K562 (cell line): Measurements from ENCODE around the gene NOTO. TPM values are rescaled to one million over a fixed set of nuclear protein-coding genes. Genes with fewer than 3 reads are reported as not detected.

Experiments
- ARID2 ChIP-seq: fragments of 450-650 bp; IDR thresholded peaks from 2 replicates; pipeline ENCODE4 v1.6.1; 2017; ENCODE audit warnings: antibody characterized with exemption, mild to moderate bottlenecking
- ATF1 ChIP-seq, 2 experiments: fragments of 450-650 bp in 1 of 2; IDR thresholded peaks; 2 replicates each; pipeline ENCODE4 v1.6.1; 2016; ENCODE audit warnings: missing compliant biosample characterization in 1 of 2, missing genetic modification characterization in 1 of 2
- CAMTA2 ChIP-seq: fragments of 250-450 bp; sonication (Bioruptor Pico); conservative IDR thresholded peaks from 2 replicates; pipeline ENCODE4 v1.5.1; 2022
- CHCHD3 ChIP-seq: fragments of 250-450 bp; sonication (Bioruptor Pico); IDR thresholded peaks from 2 replicates; pipeline ENCODE4 v2.1.2; 2022; ENCODE audit warnings: mild to moderate bottlenecking
- CTCF ChIP-seq, 3 experiments: IDR thresholded peaks in 2 of 3; conservative IDR thresholded peaks in 1 of 3; 2 replicates each; pipeline ENCODE4 v1.5.1; 2011 to 2012; ENCODE audit warnings: low read length in 3 of 3, mild to moderate bottlenecking in 3 of 3, control low read depth in 2 of 3, improper control_type of control experiment in 1 of 3, inconsistent platforms in 1 of 3, low read depth in 1 of 3, mixed read lengths in 1 of 3, moderate library complexity in 1 of 3; ENCODE audit not compliant: insufficient read depth in 2 of 3
- ELF2 ChIP-seq: fragments of 250-450 bp; sonication (Bioruptor Pico); IDR thresholded peaks from 2 replicates; pipeline ENCODE4 v1.5.0; 2021; ENCODE audit warnings: mild to moderate bottlenecking
- FOXA1 ChIP-seq: fragments of 450-650 bp; IDR thresholded peaks from 2 replicates; pipeline ENCODE4 v1.6.1; 2016; ENCODE audit warnings: mild to moderate bottlenecking, borderline replicate concordance
- FOXM1 ChIP-seq, 2 experiments: fragments of 450-650 bp in 1 of 2; sonication (generic) in 1 of 2; formaldehyde crosslinking in 1 of 2; IDR thresholded peaks; 2 replicates each; pipeline versions ENCODE4 v1.6.1 to v1.9.0; 2017 to 2022; ENCODE audit warnings: low read depth in 2 of 2, mild to moderate bottlenecking in 2 of 2, missing genetic modification reagents in 1 of 2, moderate library complexity in 1 of 2
- GATA2 ChIP-seq: sonication (generic); formaldehyde crosslinking; IDR thresholded peaks from 2 replicates; pipeline ENCODE4 v1.4.0; 2020; ENCODE audit warnings: mild to moderate bottlenecking, missing genetic modification reagents
- HNRNPLL ChIP-seq: fragments of 200-400 bp; formaldehyde crosslinking; IDR thresholded peaks from 2 replicates; pipeline ENCODE4 v1.6.1; 2017; ENCODE audit warnings: low read length, low read depth, mild to moderate bottlenecking; ENCODE audit not compliant: poor library complexity, severe bottlenecking
- MECOM ChIP-seq: fragments of 250-450 bp; sonication (Bioruptor Pico); IDR thresholded peaks from 2 replicates; pipeline ENCODE4 v1.8.0; 2022; ENCODE audit warnings: inconsistent platforms
- NFYB ChIP-seq: IDR thresholded peaks from 2 replicates; pipeline ENCODE4 v1.6.1; 2011; ENCODE audit warnings: mild to moderate bottlenecking, moderate library complexity; ENCODE audit not compliant: insufficient read length; ENCODE audit errors: extremely low read depth
- NR2F6 ChIP-seq: fragments of 450-650 bp; formaldehyde crosslinking; IDR thresholded peaks from 2 replicates; pipeline ENCODE4 v1.4.0; 2020; ENCODE audit warnings: mild to moderate bottlenecking
- NRF1 ChIP-seq, 2 experiments: fragments of 450-650 bp; IDR thresholded peaks in 1 of 2; conservative IDR thresholded peaks in 1 of 2; 2 replicates each; pipeline ENCODE4 v1.6.1; 2014; ENCODE audit warnings: mild to moderate bottlenecking in 2 of 2
- OTX1 ChIP-seq: fragments of 450-650 bp; formaldehyde crosslinking; IDR thresholded peaks from 2 replicates; pipeline ENCODE4 v1.4.0; 2022; ENCODE audit warnings: mild to moderate bottlenecking
- PHB2 ChIP-seq: fragments of 450-650 bp; IDR thresholded peaks from 2 replicates; pipeline ENCODE4 v1.6.1; 2017; ENCODE audit warnings: low read depth
- RCOR1 ChIP-seq, 2 experiments: IDR thresholded peaks; 2 replicates each; pipeline ENCODE4 v1.6.1; 2012; ENCODE audit warnings: low read depth in 2 of 2, low read length in 2 of 2, borderline replicate concordance in 1 of 2, improper control_type of control experiment in 1 of 2
- SAFB2 ChIP-seq: fragments of 200-400 bp; formaldehyde crosslinking; IDR thresholded peaks from 2 replicates; pipeline ENCODE4 v1.6.1; 2018; ENCODE audit warnings: borderline replicate concordance, low read length, low read depth, moderate library complexity; ENCODE audit not compliant: severe bottlenecking
- SMARCE1 ChIP-seq: fragments of 450-650 bp; IDR thresholded peaks from 2 replicates; pipeline ENCODE4 v1.7.1; 2016; ENCODE audit warnings: mild to moderate bottlenecking
- SP2 ChIP-seq: IDR thresholded peaks from 2 replicates; pipeline ENCODE4 v1.6.1; 2011; ENCODE audit warnings: mild to moderate bottlenecking, low read depth, low read length, moderate library complexity; ENCODE audit not compliant: poor library complexity, severe bottlenecking; ENCODE audit errors: extremely low read depth
- TCF15 ChIP-seq: fragments of 250-450 bp; sonication (Bioruptor Pico); IDR thresholded peaks from 2 replicates; pipeline ENCODE4 v1.8.0; 2022; ENCODE audit warnings: moderate library complexity, mild to moderate bottlenecking, inconsistent platforms
- TGIF2 ChIP-seq: sonication (generic); formaldehyde crosslinking; IDR thresholded peaks from 2 replicates; pipeline ENCODE4 v1.8.1; 2022; ENCODE audit warnings: mild to moderate bottlenecking, missing genetic modification reagents, moderate library complexity
- ZNF140 ChIP-seq: fragments of 250-450 bp; sonication (Bioruptor Pico); IDR thresholded peaks from 2 replicates; pipeline ENCODE4 v1.8.0; 2021; ENCODE audit warnings: moderate library complexity, mild to moderate bottlenecking, inconsistent platforms
- ZNF23 ChIP-seq: fragments of 250-450 bp; sonication (Bioruptor Pico); IDR thresholded peaks from 2 replicates; pipeline ENCODE4 v1.4.0; 2020; ENCODE audit warnings: mild to moderate bottlenecking
- ZNF445 ChIP-seq: fragments of 250-450 bp; sonication (Bioruptor Pico); IDR thresholded peaks from 2 replicates; pipeline ENCODE4 v1.4.0; 2020; ENCODE audit warnings: low read depth, mild to moderate bottlenecking, moderate library complexity
- polyA plus RNA-seq, 8 experiments: library from polyadenylated mRNA; depleted of rRNA in 4 of 8; stranded (reverse) in 5 of 8; unstranded in 3 of 8; fragments of >200 nt; fragmentation: Nextera tagmentation in 2 of 8; fragmentation: Illumina TruSeq in 1 of 8; extraction: Ambion mirVana in 2 of 8; extraction: Trizol in 1 of 8; gene quantifications; 2 replicates each; pipeline versions ENCODE4 v1.2.1 to v1.2.3, GENCODE V29; 2011 to 2014; ENCODE audit warnings: inconsistent platforms in 1 of 8, missing spikeins in 1 of 8
- total RNA-seq, 7 experiments: library from RNA; depleted of rRNA in 6 of 7; stranded (reverse); fragments of >200 nt in 6 of 7; fragmentation: Illumina TruSeq in 2 of 7; extraction: Trizol in 2 of 7; gene quantifications; 2 replicates each; pipeline versions ENCODE4 v1.2.1 to v1.2.3, GENCODE V29; 2011 to 2021; ENCODE audit warnings: low replicate concordance in 1 of 7
- TF ChIP-seq, protein P1 (sequence below): fragments of 450-650 bp; IDR thresholded peaks from 2 replicates; pipeline ENCODE4 v1.6.1; 2016; ENCODE audit warnings: missing biosample characterization, missing genetic modification characterization

NOTO gene
- total and polyA plus RNA-seq, 9 of the 15 experiments (the other 6 are each of a cell fraction or from before 2014, with no cell fraction given), result not detected

GRCh38 chr2:73233932-73234832 lies 31.8 kb downstream of the NOTO start, which contains the start of gene CCT7 (continued):
- TF ChIP-seq ARID2 (no peak), FOXA1 (no peak), CHCHD3 (CRISPR knock-in tag) (no peak), TGIF2 (no peak), NR2F6 (CRISPR knock-in tag) (no peak), ZNF445 (CRISPR knock-in tag) (no peak), TCF15 (CRISPR knock-in tag) (no peak), ATF1 (CRISPR knock-in tag; IDR thresholded peaks at IDR 0.05) (no peak), ATF1 (tag; IDR thresholded peaks at IDR 0.05) (peak; percentile 54), SMARCE1 (no peak), SP2 (peak; percentile 98), PHB2 (no peak), ELF2 (CRISPR knock-in tag) (no peak; the same call in 1 of the 2 replicates), GATA2 (CRISPR knock-in tag) (no peak), ZNF23 (no peak), OTX1 (CRISPR knock-in tag) (no peak), CTCF (IDR thresholded peaks at IDR 0.05 in 2 of 3, conservative IDR thresholded peaks at IDR 0.05 in 1 of 3; ENCODE audit: insufficient read depth in 2 of 3, low read depth in 1 of 3, low read length in 3 of 3) (no peak), RCOR1 (IDR thresholded peaks at IDR 0.05; ENCODE audit: borderline replicate concordance in 1 of 2, low read depth in 2 of 2, low read length in 2 of 2) (no peak), FOXM1 (IDR thresholded peaks at IDR 0.05; ENCODE audit: low read depth) (no peak; the same call in 1 of the 2 replicates), FOXM1 (CRISPR knock-in tag; IDR thresholded peaks at IDR 0.05; ENCODE audit: low read depth) (no peak), SAFB2 (no peak), MECOM (CRISPR knock-in tag) (no peak), NFYB (no peak), NRF1 (conservative IDR thresholded peaks at IDR 0.05 in 1 of 2, IDR thresholded peaks at IDR 0.05 in 1 of 2) (peak; percentile 23 to 24; a peak in 1 of 4 replicates), HNRNPLL (no peak), ZNF140 (CRISPR knock-in tag) (no peak), CAMTA2 (no peak)
- TF ChIP-seq, protein P1, sequence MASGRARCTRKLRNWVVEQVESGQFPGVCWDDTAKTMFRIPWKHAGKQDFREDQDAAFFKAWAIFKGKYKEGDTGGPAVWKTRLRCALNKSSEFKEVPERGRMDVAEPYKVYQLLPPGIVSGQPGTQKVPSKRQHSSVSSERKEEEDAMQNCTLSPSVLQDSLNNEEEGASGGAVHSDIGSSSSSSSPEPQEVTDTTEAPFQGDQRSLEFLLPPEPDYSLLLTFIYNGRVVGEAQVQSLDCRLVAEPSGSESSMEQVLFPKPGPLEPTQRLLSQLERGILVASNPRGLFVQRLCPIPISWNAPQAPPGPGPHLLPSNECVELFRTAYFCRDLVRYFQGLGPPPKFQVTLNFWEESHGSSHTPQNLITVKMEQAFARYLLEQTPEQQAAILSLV (tag), result no peak
